GM21367 (cell line): ENCODE measurements around the gene PDE9A.

ENCODE experiments used
- ATAC-seq: cut with Tn5 transposase; IDR thresholded peaks from one replicate; pipeline ENCODE4 v1.9.1; 2021; ENCODE audit not compliant: unreplicated experiment

PDE9A gene

GRCh38 chr21:42767561-42767835, 114.1 kb downstream of the PDE9A start:
- ATAC-seq, result no peak

GRCh38 chr21:42768324-42769121, 115.1 kb downstream of the PDE9A start:
- ATAC-seq, result no peak

GRCh38 chr21:42769183-42769819, 115.9 kb downstream of the PDE9A start:
- no peak for ATAC-seq

GRCh38 chr21:42769820-42770716, 116.6 kb downstream of the PDE9A start:
- no peak for ATAC-seq

DNA sequence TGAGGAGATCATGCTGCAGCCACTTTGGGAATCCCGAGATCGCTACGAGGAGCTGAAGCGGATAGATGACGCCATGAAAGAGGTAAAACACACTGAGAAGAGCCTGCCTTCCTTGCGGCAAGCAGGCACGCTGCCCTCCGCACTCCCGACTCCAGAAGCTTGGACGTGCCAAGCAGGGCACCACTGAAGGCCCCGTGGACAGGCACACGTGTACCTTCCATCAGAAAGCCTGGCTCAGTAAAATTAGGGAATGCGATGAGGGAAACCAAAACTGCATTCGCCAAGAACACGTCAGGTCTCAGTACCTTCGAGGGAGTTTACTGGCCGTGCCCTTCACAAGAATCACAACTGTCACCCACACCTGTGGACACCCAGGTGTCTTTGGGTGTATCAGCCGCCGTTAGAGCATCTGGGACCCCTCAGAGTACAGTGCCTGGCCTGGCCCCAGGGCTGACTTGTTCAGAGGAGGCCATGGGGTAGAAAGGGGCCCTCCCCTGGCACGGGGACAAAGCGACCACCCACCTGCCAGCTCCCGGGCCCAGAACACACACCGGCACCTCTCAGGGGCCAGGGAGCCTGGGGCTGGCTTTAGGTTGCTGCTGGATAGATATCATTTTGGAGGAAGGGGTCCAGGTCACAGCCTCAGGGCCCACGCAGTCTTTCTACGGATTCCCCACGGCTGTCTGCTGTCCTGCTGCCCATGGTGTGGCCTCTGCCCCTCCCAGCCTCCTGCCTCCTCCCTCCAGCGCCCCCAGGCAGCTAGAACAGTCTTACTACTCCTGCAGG, 117.5 kb downstream of the PDE9A start:
- ATAC-seq, result no peak

DNA sequence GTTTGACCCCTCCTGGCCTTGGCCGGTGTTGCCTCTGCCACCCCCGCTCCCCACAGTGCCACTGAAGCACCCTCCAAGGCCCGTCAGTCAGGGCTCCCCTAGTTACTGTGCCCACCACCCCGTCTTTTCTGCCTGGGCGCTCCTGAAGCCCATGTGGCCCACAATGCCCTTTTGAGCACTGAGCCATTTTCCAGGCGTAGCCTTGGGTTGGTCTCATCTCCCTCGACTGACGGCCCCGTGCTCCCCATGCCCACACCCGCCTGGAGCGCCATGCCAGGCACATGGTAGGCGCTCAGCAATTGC, 118.0 kb downstream of the PDE9A start:
- no peak for ATAC-seq

DNA sequence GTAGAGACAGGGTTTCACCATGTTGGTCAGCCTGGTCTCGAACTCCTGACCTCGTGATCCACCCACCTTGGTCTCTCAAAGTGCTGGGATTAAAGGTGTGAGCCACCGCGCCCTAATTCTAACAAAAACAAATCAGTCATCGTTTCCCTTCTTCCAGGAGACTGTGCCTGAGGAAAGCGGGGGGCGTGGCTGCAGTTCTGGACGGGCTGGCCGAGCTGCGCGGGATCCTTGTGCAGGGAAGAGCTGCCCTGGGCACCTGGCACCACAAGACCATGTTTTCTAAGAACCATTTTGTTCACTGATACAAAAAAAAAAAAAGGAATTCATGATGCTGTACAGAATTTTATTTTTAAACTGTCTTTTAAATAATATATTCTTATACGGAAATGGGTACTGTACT, 121.7 kb downstream of the PDE9A start:
- ATAC-seq, result no peak

DNA sequence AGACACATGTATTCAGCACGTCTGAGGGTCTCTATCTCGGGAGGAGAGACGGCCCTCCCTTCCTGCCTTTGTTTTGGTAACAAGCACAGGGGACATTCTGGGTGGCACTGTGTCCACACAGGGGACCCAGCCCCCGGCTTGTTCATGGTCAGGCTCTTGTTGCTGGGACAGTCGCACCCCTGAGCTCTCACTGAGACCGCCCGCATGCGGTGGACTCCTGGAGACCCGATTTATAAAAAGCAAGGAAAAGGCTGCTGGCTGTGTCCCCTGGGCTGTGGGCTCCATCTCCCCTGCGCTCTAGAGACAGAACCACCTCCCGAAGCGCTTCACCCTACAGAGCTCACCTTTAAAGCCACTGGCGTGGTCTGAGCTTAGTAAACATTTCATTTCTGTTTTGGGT, 122.5 kb downstream of the PDE9A start:
- ATAC-seq, result no peak

GRCh38 chr21:42777064-42777756, 123.8 kb downstream of the PDE9A start:
- ATAC-seq, result no peak

DNA sequence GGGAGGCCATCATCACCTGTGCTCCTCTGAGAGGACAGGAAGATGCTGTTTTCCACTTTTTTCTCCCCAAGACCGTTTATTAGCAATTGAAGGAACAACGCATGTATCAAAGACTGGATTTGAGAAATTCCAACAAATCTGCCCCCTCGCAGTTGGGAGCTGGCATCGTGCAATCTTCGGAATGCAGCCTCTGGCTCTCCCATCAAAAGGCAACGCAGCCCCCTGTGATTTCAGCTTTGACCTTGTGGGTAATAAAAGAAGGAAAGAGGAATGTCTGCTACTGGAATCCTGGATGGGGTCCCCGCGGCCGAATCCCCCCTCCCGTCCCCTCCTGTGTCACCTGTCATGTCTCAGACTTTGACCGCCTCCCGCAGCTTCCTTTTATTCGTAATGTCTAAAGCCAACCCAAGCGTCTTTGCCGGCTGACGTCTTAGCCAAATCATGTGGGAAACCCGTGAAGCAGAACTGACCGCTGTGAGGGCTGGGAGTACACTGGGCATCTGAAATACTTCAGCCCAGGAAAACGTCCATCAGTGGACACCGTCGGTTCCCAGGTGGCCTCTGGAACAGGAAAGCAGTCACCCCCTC, 124.4 kb downstream of the PDE9A start:
- ATAC-seq, result no peak

GRCh38 chr21:42779431-42779861, 126.0 kb downstream of the PDE9A start:
- ATAC-seq, result no peak

- ATAC-seq, result no peak
These were observed 127.2 kb downstream of the PDE9A start for GRCh38 chr21:42780617-42781016.

DNA sequence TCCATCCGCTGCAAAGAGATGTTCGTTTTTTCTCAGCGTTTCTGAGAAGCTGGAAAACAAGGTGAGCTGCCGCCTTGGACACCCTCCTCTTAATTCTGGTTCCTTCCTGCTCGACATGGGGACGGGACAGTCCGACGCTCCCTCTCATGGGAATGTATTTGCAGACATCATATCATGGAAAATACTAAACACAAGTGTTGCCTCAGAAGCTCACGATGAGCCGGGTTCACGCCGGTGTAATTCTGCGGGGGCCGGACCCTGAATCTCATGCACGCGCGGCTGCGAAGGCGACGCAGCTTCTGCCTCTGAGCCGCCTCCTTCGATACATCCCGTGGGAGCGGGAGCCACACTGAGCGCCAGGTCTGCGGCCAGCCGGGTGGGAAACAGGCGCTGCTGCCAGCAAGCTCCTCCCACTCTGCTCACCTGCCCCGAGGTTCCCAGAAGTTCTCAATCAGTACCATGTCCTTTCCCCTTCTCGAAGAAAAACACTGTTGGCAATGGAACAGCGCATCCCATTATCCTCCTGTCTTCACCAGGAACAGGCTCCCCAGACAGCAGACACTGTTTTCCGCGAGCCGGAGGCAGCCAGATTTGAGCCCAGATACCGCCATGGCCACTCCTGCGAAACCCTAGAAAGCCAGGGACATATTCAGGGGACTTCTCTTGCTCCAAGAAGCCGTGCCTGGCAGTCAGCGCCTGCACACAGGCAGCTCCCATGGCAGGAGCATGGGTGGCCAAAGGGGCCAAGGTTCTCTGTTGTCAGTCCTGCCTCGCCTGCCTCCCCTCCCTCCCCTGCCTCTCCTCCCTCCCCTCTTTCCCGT, 127.9 kb downstream of the PDE9A start:
- no peak for ATAC-seq

DNA sequence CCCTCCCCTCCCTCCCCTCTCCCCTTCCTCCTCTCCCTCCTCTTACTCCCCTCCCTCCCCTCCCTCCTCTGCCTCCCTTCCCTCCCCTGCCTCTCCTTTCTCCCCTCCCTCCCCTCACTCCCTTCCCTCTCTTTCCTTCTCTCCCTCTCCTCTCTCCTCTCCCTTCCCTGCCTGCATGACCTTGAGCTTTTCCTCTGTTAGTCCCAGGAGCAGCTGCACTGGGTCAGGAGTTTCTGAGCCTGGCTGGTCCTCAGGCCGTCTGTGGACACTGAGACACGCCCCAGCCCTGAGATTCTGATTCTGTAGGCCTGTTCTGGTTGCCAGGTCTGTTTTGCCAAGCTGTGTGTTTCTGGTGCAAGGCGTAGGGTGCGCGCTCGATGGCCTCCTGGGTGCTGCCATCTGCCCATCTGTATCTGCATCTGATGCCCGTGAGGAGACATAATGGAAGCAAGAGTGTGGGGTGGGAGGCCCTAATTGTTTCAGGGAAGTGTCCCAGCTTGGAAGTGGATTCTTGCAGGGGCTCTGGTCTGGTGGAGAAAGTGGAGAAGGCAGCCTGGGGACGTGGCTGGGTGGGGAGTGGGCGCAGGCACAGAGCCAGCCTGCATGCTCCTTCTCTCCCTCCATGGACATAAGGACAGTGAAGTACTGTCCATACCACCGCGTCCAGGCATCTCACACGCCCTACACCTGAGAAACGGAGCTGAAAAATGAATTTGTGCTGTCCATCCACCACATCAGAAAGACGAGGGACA, 128.7 kb downstream of the PDE9A start:
- no peak for ATAC-seq

DNA sequence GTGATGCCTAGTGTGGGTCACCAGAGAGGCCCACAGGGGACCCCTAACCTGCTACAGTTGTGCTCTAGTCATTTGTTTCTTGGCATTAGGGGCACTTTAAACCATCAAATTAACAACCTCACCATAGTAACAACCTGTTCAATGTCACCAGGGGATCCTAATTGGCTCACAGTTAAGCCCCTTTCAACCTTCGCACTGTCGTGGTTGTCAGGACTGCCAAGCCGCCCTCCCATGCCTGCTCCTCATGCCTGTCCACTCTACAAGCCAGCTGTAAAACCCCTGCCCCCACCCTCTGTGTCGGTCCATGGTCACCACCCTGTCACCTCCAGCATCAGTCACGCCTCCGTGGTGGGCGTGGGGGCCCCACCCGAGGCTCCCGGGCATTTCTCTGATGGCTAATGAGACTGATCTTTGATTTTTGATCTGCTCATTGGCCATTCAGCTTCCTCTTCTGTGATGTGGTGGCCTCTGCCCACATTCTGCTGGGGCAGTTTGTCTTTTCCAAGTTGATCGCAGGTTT, 129.4 kb downstream of the PDE9A start:
- no peak for ATAC-seq

DNA sequence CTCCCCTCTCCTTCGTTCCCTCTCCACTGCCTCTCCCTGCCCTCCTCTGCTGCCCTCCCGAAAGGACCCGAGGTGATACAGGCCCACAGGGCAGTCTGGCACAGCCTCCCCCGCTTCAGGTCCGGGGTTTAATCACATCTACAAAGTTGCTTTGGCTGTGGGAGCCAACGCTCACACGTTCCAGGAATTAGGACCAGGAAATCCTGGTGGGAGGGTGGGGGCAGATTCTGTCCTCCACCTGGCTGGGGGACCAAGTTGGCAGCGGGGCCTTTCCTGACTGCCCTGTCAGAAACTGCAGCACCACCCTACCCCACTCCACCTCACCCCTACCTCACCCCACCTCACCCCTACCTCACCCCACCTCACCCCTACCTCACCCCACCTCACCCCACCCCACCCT, 130.9 kb downstream of the PDE9A start:
- no peak for ATAC-seq

DNA sequence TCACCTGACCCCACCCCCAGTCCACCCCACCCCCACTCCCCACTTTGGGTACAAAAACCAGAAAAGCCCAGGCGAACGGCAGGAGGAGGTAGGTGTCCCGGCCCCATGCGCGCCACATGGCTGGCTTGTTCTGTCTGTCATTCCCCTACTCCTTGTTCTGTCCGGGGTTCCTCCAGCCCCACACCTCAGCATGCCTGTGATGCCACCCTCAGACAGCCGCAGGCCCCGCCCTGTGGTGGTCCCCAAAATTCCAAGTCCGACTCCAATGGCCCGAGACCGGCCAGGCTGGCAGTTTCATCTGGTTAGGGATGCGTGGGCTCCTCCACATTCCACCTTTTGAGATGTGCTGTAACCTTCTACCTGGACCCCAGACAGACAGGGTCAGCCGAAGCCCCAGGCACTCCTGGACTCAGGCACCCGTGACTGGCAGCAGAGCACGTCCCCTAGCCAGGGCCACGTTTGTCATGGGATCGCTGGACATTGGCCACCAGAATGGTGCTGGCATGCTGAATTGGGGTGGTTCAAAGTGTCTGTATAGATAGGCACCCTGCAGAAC, 131.6 kb downstream of the PDE9A start:
- no peak for ATAC-seq
